Right lobe of liver (tissue), 6 donors: ENCODE measurements around the gene DNAJC24. TPM values are rescaled to one million over a fixed set of nuclear protein-coding genes. Genes with fewer than 3 reads are reported as not detected.
A peak's percentile ranks its signal among the peaks of the same experiment; 100 is the strongest.

Experiments
- ATAC-seq, 4 donors: fragments of 200-7000 bp; cut with Tn5 transposase; one replicate each; pipeline ENCODE4 v1.9.1; 2020; ENCODE audit warnings: mild to moderate bottlenecking in 4 of 4, moderate library complexity in 4 of 4
- DNase-seq, 3 donors: peaks; one replicate each; pipeline ENCODE4 v3.0.0-alpha.2; 2020
- H3K27ac ChIP-seq, 3 donors: fragments of 200-600 bp; one replicate each; pipeline ENCODE4 v1.8.0; 2022
- H3K27me3 ChIP-seq, 2 donors: fragments of 200-600 bp; one replicate each; pipeline ENCODE4 v1.8.0; 2022
- H3K36me3 ChIP-seq, 4 donors: fragments of 200-600 bp; sonication (generic) in 1 of 4; one replicate each; pipeline versions ENCODE4 v1.5.1 to v1.8.0; 2017 to 2022; ENCODE audit warnings: control low read depth in 1 of 4
- H3K4me1 ChIP-seq, 4 donors: fragments of 200-600 bp; sonication (generic) in 1 of 4; one replicate each; pipeline versions ENCODE4 v1.5.1 to v1.8.0; 2017 to 2022; ENCODE audit warnings: control low read depth in 1 of 4
- H3K4me3 ChIP-seq, 3 donors: fragments of 200-600 bp; one replicate each; pipeline ENCODE4 v1.8.0; 2022
- H3K9me3 ChIP-seq, 4 donors: fragments of 200-600 bp; sonication (generic) in 1 of 4; one replicate each; pipeline versions ENCODE4 v1.5.1 to v1.8.0; 2017 to 2022; ENCODE audit warnings: control low read depth in 1 of 4
- POLR2A ChIP-seq: fragments of 450-650 bp; IDR thresholded peaks from one replicate; pipeline ENCODE4 v1.6.1; 2017; ENCODE audit warnings: antibody characterized with exemption, mild to moderate bottlenecking
- WGBS: methylation state at CpG from one replicate; pipeline ENCODE4 v1.1.6; 2018; ENCODE audit warnings: low coverage, low lambda C conversion rate; ENCODE audit not compliant: insufficient coverage; ENCODE audit errors: missing lambda C conversion rate; 5-methylcytosine and 5-hydroxymethylcytosine counted together
- intact Hi-C, 2 donors: fragments of 100-400 bp; cut with DNase I; formaldehyde crosslinking; loops; one replicate each; pipeline versions ENCODE4 v1.11.2 to v1.14.1; 2022
- total RNA-seq, 6 experiments: library from RNA; depleted of rRNA in 2 of 6; stranded (reverse); fragments of >200 nt in 2 of 6; fragmentation: NEBNext Ultra II Directional in 3 of 6; extraction: Animal tissue kit (Norgen Biotek cat#: 25700) in 3 of 6; gene quantifications; one replicate each; pipeline versions ENCODE4 v1.1.0 to v1.2.4, GENCODE V29; 2016 to 2023
- TF ChIP-seq, protein P1 (sequence below), 4 donors: fragments of 200-600 bp in 3 of 4; fragments of 450-650 bp in 1 of 4; IDR thresholded peaks; one replicate each; pipeline versions ENCODE4 v1.5.1 to v1.8.0; 2016 to 2022; ENCODE audit warnings: antibody characterized with exemption in 4 of 4, mild to moderate bottlenecking in 2 of 4
- donor health status: DM: no; HTN: yes; CAD: no.
- donor health status: DM: no; HTN: no; CAD: no.
- donor health status: DM: no; HTN: no; CAD: no.
- donor health status: DM: no; HTN: yes; CAD: no.
- donor health status: DM: no; HTN: yes; CAD: no.

Gene DNAJC24
- total RNA-seq, 6 experiments from 2014 or later: 3.9 to 12.4 (median 7.2) TPM

DNA sequence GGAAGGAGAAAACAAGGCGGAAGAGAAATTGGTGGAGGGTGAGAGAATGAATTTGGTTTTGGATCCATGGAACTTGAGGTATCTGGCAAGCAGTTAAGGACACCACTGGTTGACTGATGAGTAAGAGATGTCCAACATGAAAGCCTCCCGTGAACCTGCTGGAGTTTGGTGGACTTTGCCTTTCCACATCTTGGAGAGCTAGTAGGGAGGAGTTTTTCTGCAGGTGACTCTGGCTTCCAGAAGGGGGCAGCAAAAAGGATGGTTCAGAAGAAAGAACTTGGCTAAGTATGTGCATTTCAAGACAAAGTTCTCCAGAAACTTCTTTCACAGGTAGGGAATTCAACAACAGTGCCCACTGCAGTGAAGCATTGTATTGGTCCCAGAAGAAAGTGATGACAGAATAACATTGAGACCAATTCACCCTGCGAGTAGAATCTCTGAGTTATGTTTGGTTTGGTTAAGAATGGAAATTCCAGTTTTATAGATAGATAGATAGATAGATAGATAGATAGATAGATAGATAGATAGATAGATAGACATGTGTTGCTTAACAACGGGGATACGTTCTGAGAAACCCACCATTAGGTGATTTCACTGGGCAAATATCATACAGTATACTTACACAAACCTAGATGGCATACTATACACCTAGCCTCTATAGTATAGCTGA lies 28.6 kb upstream of the DNAJC24 start:
- DNase-seq: no peak
- H3K27me3 ChIP-seq: no peaks in the 10 kb centered on the region
- H3K27ac ChIP-seq: no peak overlapping the region
- no peaks in the 10 kb centered on the region for H3K4me1 ChIP-seq
- ATAC-seq: peak; percentile 21 to 61 (median 37)
- H3K4me3 ChIP-seq: no peak overlapping the region
- WGBS: 67% methylated on average over 4 of the region's 5 CpGs
- no peaks in the 10 kb centered on the region for H3K9me3 ChIP-seq
- H3K36me3 ChIP-seq: no peaks in the 10 kb centered on the region
- intact Hi-C loops: no loop called here
- TF ChIP-seq POLR2A: no peak
- TF ChIP-seq, protein P1, sequence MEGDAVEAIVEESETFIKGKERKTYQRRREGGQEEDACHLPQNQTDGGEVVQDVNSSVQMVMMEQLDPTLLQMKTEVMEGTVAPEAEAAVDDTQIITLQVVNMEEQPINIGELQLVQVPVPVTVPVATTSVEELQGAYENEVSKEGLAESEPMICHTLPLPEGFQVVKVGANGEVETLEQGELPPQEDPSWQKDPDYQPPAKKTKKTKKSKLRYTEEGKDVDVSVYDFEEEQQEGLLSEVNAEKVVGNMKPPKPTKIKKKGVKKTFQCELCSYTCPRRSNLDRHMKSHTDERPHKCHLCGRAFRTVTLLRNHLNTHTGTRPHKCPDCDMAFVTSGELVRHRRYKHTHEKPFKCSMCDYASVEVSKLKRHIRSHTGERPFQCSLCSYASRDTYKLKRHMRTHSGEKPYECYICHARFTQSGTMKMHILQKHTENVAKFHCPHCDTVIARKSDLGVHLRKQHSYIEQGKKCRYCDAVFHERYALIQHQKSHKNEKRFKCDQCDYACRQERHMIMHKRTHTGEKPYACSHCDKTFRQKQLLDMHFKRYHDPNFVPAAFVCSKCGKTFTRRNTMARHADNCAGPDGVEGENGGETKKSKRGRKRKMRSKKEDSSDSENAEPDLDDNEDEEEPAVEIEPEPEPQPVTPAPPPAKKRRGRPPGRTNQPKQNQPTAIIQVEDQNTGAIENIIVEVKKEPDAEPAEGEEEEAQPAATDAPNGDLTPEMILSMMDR (IDR thresholded peaks at IDR 0.05): peak in 3 of 4 donors; percentile 22 to 40 (median 23)

DNA sequence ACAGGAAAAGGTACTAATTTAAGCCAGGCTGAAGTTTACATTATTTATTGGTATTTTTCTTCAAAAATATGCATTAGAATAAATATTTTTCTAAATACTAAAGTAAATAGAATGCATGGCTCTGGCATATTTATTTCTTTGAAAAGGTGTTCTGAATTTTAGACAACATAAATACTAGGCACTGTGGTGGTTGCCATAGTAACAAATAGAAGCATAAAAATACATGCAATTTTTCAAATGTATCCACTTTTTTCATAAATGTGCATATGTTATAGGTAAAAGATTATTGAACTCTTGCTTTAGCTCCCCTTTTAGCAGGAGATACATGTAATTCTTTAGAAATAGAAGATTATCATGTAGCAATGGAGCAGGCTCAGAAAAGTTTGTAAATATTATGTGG lies 18.5 kb upstream of the DNAJC24 start:
- DNase-seq: no peak
- Histone ChIP-seq H3K4me1 (no peaks in the 10 kb centered on the region), H3K27ac (no peak overlapping the region), H3K36me3 (no peaks in the 10 kb centered on the region), H3K27me3 (no peaks in the 10 kb centered on the region), H3K4me3 (no peak overlapping the region), H3K9me3 (no peaks in the 10 kb centered on the region)
- ATAC-seq: no peak
- TF ChIP-seq, protein P1 (IDR thresholded peaks at IDR 0.05): no peak
- TF ChIP-seq POLR2A: no peak
- intact Hi-C loops: no loop called here

DNA sequence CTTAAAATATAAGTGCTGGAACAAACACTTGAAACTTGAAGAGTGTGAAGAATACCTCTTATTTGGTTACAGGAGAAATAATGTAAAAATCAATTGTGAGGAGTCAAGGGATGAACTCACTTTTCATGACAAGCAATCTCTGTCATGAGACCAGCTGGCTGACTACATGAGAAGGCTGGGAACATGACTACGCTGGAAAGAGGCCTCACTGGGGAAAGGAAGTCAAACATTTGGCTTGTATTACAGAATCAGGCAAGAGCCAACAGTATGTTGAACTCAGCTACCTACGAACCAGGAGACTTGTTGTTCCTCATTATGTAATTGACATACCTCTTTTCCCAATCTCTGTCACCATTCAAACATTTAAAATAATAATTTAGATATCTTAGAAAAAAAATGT lies 14.5 kb upstream of the DNAJC24 start:
- Histone ChIP-seq H3K4me3 (no peak overlapping the region), H3K36me3 (no peaks in the 10 kb centered on the region), H3K27me3 (no peaks in the 10 kb centered on the region), H3K27ac (no peak overlapping the region), H3K9me3 (no peaks in the 10 kb centered on the region), H3K4me1 (no peaks in the 10 kb centered on the region)
- ATAC-seq (no peak), DNase-seq (no peak)
- WGBS: 34% methylated on average over 2 of the region's 2 CpGs
- TF ChIP-seq, protein P1 (IDR thresholded peaks at IDR 0.05): no peak
- no peak for TF ChIP-seq POLR2A
- intact Hi-C loops: no loop called here

DNA sequence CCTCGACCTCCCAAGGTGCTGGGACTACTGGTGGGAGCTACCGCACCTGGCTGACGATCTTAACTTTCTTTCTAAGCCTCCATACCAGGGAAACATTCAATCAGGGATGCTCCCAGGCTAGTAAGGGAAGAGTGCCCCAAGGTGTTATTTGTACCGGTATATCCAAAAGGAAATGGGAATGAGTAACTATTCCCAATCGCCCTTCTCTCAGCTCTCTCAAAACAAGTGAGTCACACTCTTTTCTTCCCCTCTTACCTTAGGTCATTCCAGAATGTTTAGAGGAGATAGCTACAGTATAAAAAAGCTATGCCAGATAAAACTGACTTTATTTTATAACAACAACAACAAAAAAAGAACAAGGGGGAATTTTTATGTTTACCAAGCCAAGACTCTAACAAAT lies 13.8 kb upstream of the DNAJC24 start:
- ATAC-seq (no peak), DNase-seq (no peak)
- intact Hi-C loops: no loop called here
- TF ChIP-seq, protein P1 (IDR thresholded peaks at IDR 0.05): no peak
- no peak for TF ChIP-seq POLR2A
- H3K36me3 ChIP-seq: no peaks in the 10 kb centered on the region
- no peaks in the 10 kb centered on the region for H3K9me3 ChIP-seq
- H3K4me1 ChIP-seq: no peaks in the 10 kb centered on the region
- H3K27ac ChIP-seq: no peak overlapping the region
- 71% methylated on average over 5 of the region's 5 CpGs for WGBS
- no peak overlapping the region for H3K4me3 ChIP-seq
- no peaks in the 10 kb centered on the region for H3K27me3 ChIP-seq

DNA sequence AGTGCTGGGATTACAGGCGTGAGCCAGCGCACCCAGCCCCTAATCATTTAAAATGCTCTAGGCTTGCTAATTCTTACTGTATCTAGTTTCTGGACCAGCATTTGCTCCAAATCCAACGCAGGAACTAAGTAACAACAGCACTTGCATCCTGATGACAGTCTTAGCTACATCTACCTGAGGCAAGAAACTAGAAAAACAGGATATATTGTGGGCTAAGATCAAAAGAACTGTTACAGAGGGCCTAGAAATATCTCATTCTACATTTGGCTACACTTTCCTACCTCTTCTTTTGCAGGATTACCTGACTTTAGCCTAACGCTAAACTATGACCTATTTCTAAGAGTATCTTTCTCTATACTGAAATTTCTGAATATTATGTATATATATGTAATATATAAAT lies 7.9 kb upstream of the DNAJC24 start:
- no peak for TF ChIP-seq POLR2A
- TF ChIP-seq, protein P1 (IDR thresholded peaks at IDR 0.05): no peak
- Histone ChIP-seq H3K27ac (no peak overlapping the region), H3K27me3 (no peaks in the 10 kb centered on the region), H3K4me1 (no peaks in the 10 kb centered on the region), H3K36me3 (no peaks in the 10 kb centered on the region), H3K9me3 (no peaks in the 10 kb centered on the region), H3K4me3 (no peak overlapping the region)
- DNase-seq (no peak), ATAC-seq (no peak)
- 73% methylated on average over 4 of the region's 4 CpGs for WGBS
- intact Hi-C loops: no loop called here
